BLaER1 treated with 17β-estradiol and CSF1 and Interleukin-3, amounts not matched to agents 10 nM and 100 nM (cell line): ENCODE data around the gene SBF2.

Source experiments
- H3K27ac ChIP-seq, 11 experiments: shearing (Covaris generic); formaldehyde crosslinking; 2 replicates each; pipeline ENCODE4 v1.8.1; 2022
- H3K27me3 ChIP-seq, 11 experiments: shearing (Covaris generic); formaldehyde crosslinking; 2 replicates each; pipeline ENCODE4 v1.8.1; 2022
- H3K36me3 ChIP-seq, 11 experiments: shearing (Covaris generic); formaldehyde crosslinking; 2 replicates each; pipeline ENCODE4 v1.8.1; 2022
- H3K4me1 ChIP-seq, 10 experiments: shearing (Covaris generic); formaldehyde crosslinking; 2 replicates each; pipeline ENCODE4 v1.8.1; 2022
- H3K4me2 ChIP-seq, 11 experiments: shearing (Covaris generic); formaldehyde crosslinking; 2 replicates each; pipeline ENCODE4 v1.8.1; 2022
- H3K4me3 ChIP-seq, 10 experiments: shearing (Covaris generic); formaldehyde crosslinking; 2 replicates each; pipeline ENCODE4 v1.8.1; 2022
- H3K9ac ChIP-seq, 11 experiments: shearing (Covaris generic); formaldehyde crosslinking; 2 replicates each; pipeline ENCODE4 v1.8.1; 2022
- H3K9me3 ChIP-seq, 11 experiments: shearing (Covaris generic); formaldehyde crosslinking; replicated peaks in 1 of 11; 2 replicates each; pipeline ENCODE4 v1.8.1; 2022
- H4K20me1 ChIP-seq, 11 experiments: shearing (Covaris generic); formaldehyde crosslinking; 2 replicates each; pipeline ENCODE4 v1.8.1; 2022
- Cebpa-rat ChIP-seq, 11 experiments: shearing (Covaris generic); IDR thresholded peaks; 2 replicates each; pipeline ENCODE4 v1.8.1; 2022

Gene SBF2

GRCh38 chr11:10087186-10087922 is 206.7 kb downstream of the SBF2 start:
- no peak overlapping the region for H3K4me3 ChIP-seq
- no peak overlapping the region for H3K4me2 ChIP-seq
- no peak overlapping the region for H3K27ac ChIP-seq
- H3K36me3 ChIP-seq, result no peaks in the 10 kb centered on the region; a peak in 1 of 22 replicates
- peaks cover 0 to 17% (median 12%) of the 10 kb centered on the region in 11 experiments; a peak in 13 of 22 replicates for H3K9me3 ChIP-seq
- H3K27me3 ChIP-seq, result no peaks in the 10 kb centered on the region
- no peak overlapping the region for H3K9ac ChIP-seq
- no peak for TF ChIP-seq Cebpa-rat (IDR thresholded peaks at IDR 0.05)
- H3K4me1 ChIP-seq, result peaks cover 4 to 9% (median 6%) of the 10 kb centered on the region in 10 experiments; a peak in 11 of 20 replicates
- peaks cover 0 to 72% (median 0%) of the 10 kb centered on the region in 11 experiments; a peak in 3 of 22 replicates for H4K20me1 ChIP-seq

GRCh38 chr11:10080138-10080537 is 213.9 kb downstream of the SBF2 start:
- no peaks in the 10 kb centered on the region for H3K4me1 ChIP-seq
- no peaks in the 10 kb centered on the region for H3K27me3 ChIP-seq
- H3K9ac ChIP-seq, result no peak overlapping the region
- TF ChIP-seq Cebpa-rat (IDR thresholded peaks at IDR 0.05), result no peak
- no peak overlapping the region for H3K4me2 ChIP-seq
- no peak overlapping the region for H3K4me3 ChIP-seq
- H3K36me3 ChIP-seq, result peaks cover 0 to 14% (median 0%) of the 10 kb centered on the region in 11 experiments; a peak in 3 of 22 replicates
- peaks cover 31 to 70% (median 38%) of the 10 kb centered on the region in 11 experiments for H3K9me3 ChIP-seq
- H3K27ac ChIP-seq, result no peak overlapping the region
- peaks cover 0 to 37% (median 0%) of the 10 kb centered on the region in 11 experiments; a peak in 3 of 22 replicates for H4K20me1 ChIP-seq

DNA sequence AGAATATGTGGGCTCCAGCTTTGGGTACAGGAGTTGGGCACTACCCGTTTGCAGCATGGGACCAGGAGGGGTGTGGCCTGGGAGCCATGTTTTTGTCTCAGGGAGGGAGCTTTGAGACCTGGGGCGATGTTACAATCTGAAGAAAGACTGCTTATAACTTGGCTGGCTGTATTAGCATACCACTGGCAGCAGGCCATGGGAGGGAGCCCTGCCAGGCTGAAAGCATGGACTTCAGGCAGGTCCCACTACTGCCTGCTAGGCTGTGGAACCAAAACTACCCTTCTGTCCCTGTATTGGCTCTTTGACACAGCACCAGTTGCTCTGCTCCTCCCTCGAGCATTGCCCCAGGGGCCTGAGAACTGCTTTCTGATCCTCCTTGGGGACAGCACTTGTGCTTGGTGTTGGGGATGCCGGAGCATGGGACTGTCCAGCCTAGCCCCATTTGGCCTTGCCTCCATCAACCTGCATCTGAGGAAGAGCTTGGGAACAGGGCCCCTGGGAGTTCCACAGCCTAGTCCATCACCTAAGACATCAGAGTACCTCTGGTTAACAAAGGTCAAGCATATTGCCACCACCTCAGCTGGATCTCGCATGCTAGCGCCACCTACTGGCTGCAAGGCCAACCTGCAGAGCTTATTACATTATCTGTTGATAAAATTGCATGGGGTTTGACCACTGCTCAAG is 217.4 kb downstream of the SBF2 start:
- no peak overlapping the region for H3K4me3 ChIP-seq
- H3K4me2 ChIP-seq, result no peak overlapping the region
- H3K9me3 ChIP-seq, result peaks cover 21 to 47% (median 30%) of the 10 kb centered on the region in 11 experiments
- no peak overlapping the region for H3K9ac ChIP-seq
- TF ChIP-seq Cebpa-rat (IDR thresholded peaks at IDR 0.05), result no peak
- peaks cover 0 to 32% (median 0%) of the 10 kb centered on the region in 11 experiments; a peak in 3 of 22 replicates for H4K20me1 ChIP-seq
- peaks cover 0 to 14% (median 0%) of the 10 kb centered on the region in 11 experiments; a peak in 3 of 22 replicates for H3K36me3 ChIP-seq
- no peaks in the 10 kb centered on the region for H3K4me1 ChIP-seq
- H3K27ac ChIP-seq, result no peak overlapping the region
- H3K27me3 ChIP-seq, result no peaks in the 10 kb centered on the region

DNA sequence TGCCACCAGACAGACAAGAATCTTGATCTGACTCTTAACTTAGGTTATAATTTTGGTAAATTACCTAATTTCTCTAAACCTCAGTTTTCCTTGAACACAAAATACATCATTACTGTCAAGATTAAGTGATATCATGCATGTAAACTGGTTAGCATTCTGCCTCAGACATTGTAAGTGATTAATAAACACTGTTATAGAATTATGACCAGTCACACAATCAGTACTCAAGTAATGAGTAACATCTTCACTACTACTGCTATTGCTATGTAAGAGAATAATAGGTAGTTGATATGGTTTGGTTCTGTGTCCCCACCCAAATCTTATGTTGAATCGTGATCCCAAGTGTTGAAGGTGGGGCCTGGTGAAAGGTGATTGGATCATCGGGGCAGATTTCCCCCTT is 218.9 kb downstream of the SBF2 start:
- H3K4me1 ChIP-seq, result no peaks in the 10 kb centered on the region

DNA sequence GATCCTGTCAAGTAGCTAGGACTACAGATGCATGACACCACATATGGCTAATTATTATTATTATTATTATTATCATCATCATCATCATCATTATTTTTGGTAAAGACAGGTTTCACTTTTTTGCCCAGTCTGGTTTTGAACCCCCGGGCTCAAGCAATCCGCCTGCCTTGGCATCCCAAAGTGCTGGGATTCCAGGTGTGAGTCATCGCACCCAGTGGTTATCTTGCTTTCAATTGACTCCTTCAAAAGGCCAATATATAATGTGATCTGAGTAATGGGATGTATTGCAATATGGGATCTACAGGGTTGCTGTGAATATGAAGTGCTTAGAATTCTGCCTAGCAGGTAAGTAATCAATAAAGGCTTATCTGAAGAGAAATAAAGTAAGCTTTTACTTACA is 221.2 kb downstream of the SBF2 start:
- Histone ChIP-seq H3K9me3 (peaks cover 0 to 29% (median 0%) of the 10 kb centered on the region in 11 experiments; a peak in 9 of 22 replicates), H4K20me1 (peaks cover 0 to 37% (median 0%) of the 10 kb centered on the region in 11 experiments; a peak in 3 of 22 replicates), H3K36me3 (0 out of 22 replicates have a peak, but pooled peaks cover 0 to 7% (median 0%) of the 10 kb centered on the region in 11 experiments), H3K4me1 (no peaks in the 10 kb centered on the region), H3K4me3 (no peak overlapping the region), H3K9ac (no peak overlapping the region), H3K4me2 (no peak overlapping the region), H3K27ac (no peak overlapping the region), H3K27me3 (no peaks in the 10 kb centered on the region)
- no peak for TF ChIP-seq Cebpa-rat (IDR thresholded peaks at IDR 0.05)

More for the DNA sequence above, 218.9 kb downstream of the SBF2 start:
- Histone ChIP-seq H4K20me1 (peaks cover 0 to 32% (median 0%) of the 10 kb centered on the region in 11 experiments; a peak in 3 of 22 replicates), H3K9me3 (peaks cover 8 to 45% (median 16%) of the 10 kb centered on the region in 11 experiments), H3K9ac (no peak overlapping the region), H3K4me2 (no peak overlapping the region), H3K27me3 (no peaks in the 10 kb centered on the region), H3K27ac (no peak overlapping the region), H3K4me3 (no peak overlapping the region), H3K36me3 (peaks cover 0 to 14% (median 0%) of the 10 kb centered on the region in 11 experiments; a peak in 3 of 22 replicates)
- TF ChIP-seq Cebpa-rat (IDR thresholded peaks at IDR 0.05), result no peak

DNA sequence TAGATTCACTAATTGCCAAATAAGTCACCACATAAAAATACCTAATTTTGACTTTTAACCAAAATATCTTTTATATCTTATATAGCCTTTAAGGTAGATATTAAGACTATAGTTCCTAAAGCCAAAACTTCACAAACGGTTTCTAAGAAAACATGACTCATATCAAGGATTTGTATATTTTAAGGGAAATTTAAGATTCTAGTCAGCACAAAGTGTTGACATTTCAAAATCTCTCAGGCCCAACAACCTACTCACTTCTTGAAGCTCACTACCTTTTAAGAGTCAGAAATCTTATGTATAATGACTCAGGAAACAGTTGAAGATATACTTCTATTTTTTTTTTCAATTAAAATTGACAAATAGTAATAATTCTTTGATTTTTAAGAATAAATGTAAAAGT is 221.9 kb downstream of the SBF2 start:
- Histone ChIP-seq H3K4me1 (no peaks in the 10 kb centered on the region), H3K36me3 (0 out of 22 replicates have a peak, but pooled peaks cover 0 to 7% (median 0%) of the 10 kb centered on the region in 11 experiments), H3K9ac (no peak overlapping the region), H3K9me3 (peaks cover 0 to 29% (median 0%) of the 10 kb centered on the region in 11 experiments; a peak in 9 of 22 replicates), H3K27ac (no peak overlapping the region), H4K20me1 (peaks cover 0 to 43% (median 0%) of the 10 kb centered on the region in 11 experiments; a peak in 4 of 22 replicates), H3K4me3 (no peak overlapping the region), H3K27me3 (no peaks in the 10 kb centered on the region), H3K4me2 (no peak overlapping the region)
- TF ChIP-seq Cebpa-rat (IDR thresholded peaks at IDR 0.05), result no peak

- no peaks in the 10 kb centered on the region for H3K36me3 ChIP-seq
- H3K9ac ChIP-seq, result no peak overlapping the region
- peaks cover 0 to 41% (median 0%) of the 10 kb centered on the region in 11 experiments; a peak in 4 of 22 replicates for H4K20me1 ChIP-seq
- H3K4me2 ChIP-seq, result no peak overlapping the region
- TF ChIP-seq Cebpa-rat (IDR thresholded peaks at IDR 0.05), result no peak
- H3K4me3 ChIP-seq, result no peak overlapping the region
- no peaks in the 10 kb centered on the region for H3K27me3 ChIP-seq
- no peak overlapping the region for H3K27ac ChIP-seq
- H3K9me3 ChIP-seq, result peaks cover 0 to 19% (median 2%) of the 10 kb centered on the region in 11 experiments; a peak in 10 of 22 replicates
- H3K4me1 ChIP-seq, result no peaks in the 10 kb centered on the region
Measured at GRCh38 chr11:10067629-10068300, 226.3 kb downstream of the SBF2 start.

GRCh38 chr11:10066441-10066840 is 227.6 kb downstream of the SBF2 start:
- H3K27me3 ChIP-seq, result no peaks in the 10 kb centered on the region
- H3K9ac ChIP-seq, result no peak overlapping the region
- TF ChIP-seq Cebpa-rat (IDR thresholded peaks at IDR 0.05), result no peak
- H3K36me3 ChIP-seq, result no peaks in the 10 kb centered on the region
- no peak overlapping the region for H3K27ac ChIP-seq
- H3K4me2 ChIP-seq, result no peak overlapping the region
- H4K20me1 ChIP-seq, result peaks cover 0 to 48% (median 0%) of the 10 kb centered on the region in 11 experiments; a peak in 4 of 22 replicates
- H3K9me3 ChIP-seq, result peaks cover 6 to 32% (median 13%) of the 10 kb centered on the region in 11 experiments; a peak in 19 of 22 replicates
- no peak overlapping the region for H3K4me3 ChIP-seq
- H3K4me1 ChIP-seq, result no peaks in the 10 kb centered on the region
